Measurements from ENCODE around the gene RXRA.

GRCh38 chr9:134429481-134429880 lies 103.2 kb downstream of the RXRA start:
- no peak for TF ChIP-seq EP300 (IDR thresholded peaks at IDR 0.05)
- TF ChIP-seq, protein P1, sequence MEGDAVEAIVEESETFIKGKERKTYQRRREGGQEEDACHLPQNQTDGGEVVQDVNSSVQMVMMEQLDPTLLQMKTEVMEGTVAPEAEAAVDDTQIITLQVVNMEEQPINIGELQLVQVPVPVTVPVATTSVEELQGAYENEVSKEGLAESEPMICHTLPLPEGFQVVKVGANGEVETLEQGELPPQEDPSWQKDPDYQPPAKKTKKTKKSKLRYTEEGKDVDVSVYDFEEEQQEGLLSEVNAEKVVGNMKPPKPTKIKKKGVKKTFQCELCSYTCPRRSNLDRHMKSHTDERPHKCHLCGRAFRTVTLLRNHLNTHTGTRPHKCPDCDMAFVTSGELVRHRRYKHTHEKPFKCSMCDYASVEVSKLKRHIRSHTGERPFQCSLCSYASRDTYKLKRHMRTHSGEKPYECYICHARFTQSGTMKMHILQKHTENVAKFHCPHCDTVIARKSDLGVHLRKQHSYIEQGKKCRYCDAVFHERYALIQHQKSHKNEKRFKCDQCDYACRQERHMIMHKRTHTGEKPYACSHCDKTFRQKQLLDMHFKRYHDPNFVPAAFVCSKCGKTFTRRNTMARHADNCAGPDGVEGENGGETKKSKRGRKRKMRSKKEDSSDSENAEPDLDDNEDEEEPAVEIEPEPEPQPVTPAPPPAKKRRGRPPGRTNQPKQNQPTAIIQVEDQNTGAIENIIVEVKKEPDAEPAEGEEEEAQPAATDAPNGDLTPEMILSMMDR (IDR thresholded peaks at IDR 0.05): no peak
- TF ChIP-seq POLR2A (IDR thresholded peaks at IDR 0.05): no peak

All from tibial nerve (tissue), 4 donors.